GM23248 (cell line): Measurements from ENCODE around the gene CP.
"Not testable (repeated sequence)": the region's sequence is repeated elsewhere in the genome, so short reads cannot be mapped to it uniquely, and the experiment has no call there.

Experiments
- EZH2 ChIP-seq: fragments of 200-600 bp; sonication (generic); IDR thresholded peaks from 2 replicates; pipeline ENCODE4 v1.6.1; 2018; ENCODE audit warnings: antibody characterized with exemption, mild to moderate bottlenecking; ENCODE audit not compliant: insufficient read depth, poor library complexity, severe bottlenecking
- EZH2phosphoT487 ChIP-seq: fragments of 200-600 bp; sonication (generic); IDR thresholded peaks from 2 replicates; pipeline ENCODE4 v1.6.1; 2018; ENCODE audit warnings: antibody characterized with exemption, moderate library complexity, mild to moderate bottlenecking, low read depth; ENCODE audit not compliant: insufficient read depth

- TF ChIP-seq EZH2, EZH2phosphoT487: not testable (repeated sequence)
These were observed 2.1 kb downstream of the CP start for GRCh38 chr3:149219380-149220121.
